ENCODE data around the gene VAC14. TPM values are rescaled to one million over a fixed set of nuclear protein-coding genes. Genes with fewer than 3 reads are reported as not detected.

VAC14 gene
- total and polyA plus RNA-seq, 4 donors = 22.3 to 47.0 (median 39.5) TPM

DNA sequence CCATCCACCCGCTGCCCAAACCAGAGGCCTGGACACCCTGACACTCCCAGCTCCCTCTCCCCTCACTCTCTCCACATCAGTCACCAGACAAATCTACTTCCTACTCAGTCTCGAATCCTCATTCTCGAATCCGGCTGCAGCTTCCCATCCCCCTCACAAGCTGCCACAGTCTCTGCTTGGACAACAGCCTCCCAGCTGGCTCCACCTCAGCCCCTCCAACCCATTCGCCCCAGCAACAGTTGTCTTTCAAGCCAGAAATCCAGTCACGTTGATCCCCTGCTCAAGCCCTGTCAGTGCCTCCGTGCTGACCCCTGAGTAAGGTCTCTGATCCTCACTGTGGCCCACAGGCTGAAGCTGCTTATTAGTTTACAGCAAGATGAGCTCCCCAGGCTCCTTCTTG lies 70.9 kb downstream of the VAC14 start:
- Histone ChIP-seq H3K9me3 (ENCODE audit: control insufficient read depth, insufficient read depth, low read length) (no peaks in the 10 kb centered on the region), H3K4me3 (ENCODE audit: low read depth, low read length) (no peak overlapping the region), H3K4me1 (ENCODE audit: control insufficient read depth, insufficient read depth, low read length) (peaks cover 62% of the 10 kb centered on the region), H3K27me3 (ENCODE audit: control insufficient read depth, insufficient read depth, low read length) (no peaks in the 10 kb centered on the region), H3K36me3 (ENCODE audit: control insufficient read depth, insufficient read depth, low read length) (peaks cover 46% of the 10 kb centered on the region), H3K27ac (ENCODE audit: low read depth, low read length) (peak overlapping the region; percentile 40)
- WGBS (ENCODE audit: insufficient coverage) = 32% methylated on average over 7 of the region's 7 CpGs
- peak in 2 of 6 donors; percentile 54 to 66 for DNase-seq (ENCODE audit: low read depth in 4 of 6, low spot score in 6 of 6)

DNA sequence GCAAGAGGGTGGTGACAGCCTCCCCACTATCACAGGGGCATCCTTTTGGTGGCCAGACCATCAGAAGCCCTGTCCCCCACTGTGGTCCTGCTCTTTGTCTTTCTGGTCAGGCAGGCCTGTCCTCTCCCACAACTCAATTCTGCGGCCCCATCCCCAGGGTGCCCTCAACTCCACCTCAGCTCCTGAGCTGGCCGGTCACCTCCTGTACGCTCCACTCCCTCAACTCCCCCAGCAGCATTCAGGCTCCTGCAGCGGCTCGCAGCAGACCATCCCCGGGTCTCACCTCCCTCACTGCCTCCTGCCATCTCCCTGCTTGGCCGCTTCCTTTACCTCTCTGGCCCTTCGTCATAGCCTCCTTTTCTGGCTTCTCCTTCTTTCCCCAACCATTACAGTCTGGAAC lies 71.7 kb downstream of the VAC14 start:
- H3K4me3 ChIP-seq (ENCODE audit: low read depth, low read length) = no peak overlapping the region
- H3K27ac ChIP-seq (ENCODE audit: low read depth, low read length) = no peak overlapping the region
- H3K27me3 ChIP-seq (ENCODE audit: control insufficient read depth, insufficient read depth, low read length) = no peaks in the 10 kb centered on the region
- H3K4me1 ChIP-seq (ENCODE audit: control insufficient read depth, insufficient read depth, low read length) = peaks cover 68% of the 10 kb centered on the region
- WGBS (ENCODE audit: insufficient coverage) = 94% methylated on average over 8 of the region's 8 CpGs
- no peak for DNase-seq (ENCODE audit: low read depth in 4 of 6, low spot score in 6 of 6)
- H3K9me3 ChIP-seq (ENCODE audit: control insufficient read depth, insufficient read depth, low read length) = no peaks in the 10 kb centered on the region
- peaks cover 48% of the 10 kb centered on the region for H3K36me3 ChIP-seq (ENCODE audit: control insufficient read depth, insufficient read depth, low read length)

DNA sequence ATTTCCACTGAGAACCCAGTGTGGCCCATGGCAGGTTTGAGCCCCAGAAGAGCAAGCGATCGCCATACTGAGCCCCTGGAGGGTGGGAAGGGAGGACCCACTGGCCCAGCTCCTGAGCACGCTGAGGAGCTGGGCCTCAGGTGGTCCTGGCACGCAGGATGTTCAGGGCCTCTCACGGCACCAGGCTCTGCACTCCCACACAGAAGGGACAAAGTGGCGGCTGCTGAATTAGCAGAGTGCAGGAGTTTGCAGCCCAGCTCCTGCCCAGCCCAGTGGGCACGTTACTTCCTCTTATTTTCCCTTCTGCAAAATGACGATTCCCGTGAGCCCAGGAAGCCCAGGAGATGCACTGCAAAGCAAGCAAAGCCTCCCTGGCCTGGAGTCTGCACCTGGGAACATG lies 72.8 kb downstream of the VAC14 start:
- no peak for DNase-seq (ENCODE audit: low read depth in 4 of 6, low spot score in 6 of 6)
- H3K9me3 ChIP-seq (ENCODE audit: control insufficient read depth, insufficient read depth, low read length) = no peaks in the 10 kb centered on the region
- 90% methylated on average over 9 of the region's 9 CpGs for WGBS (ENCODE audit: insufficient coverage)
- H3K4me1 ChIP-seq (ENCODE audit: control insufficient read depth, insufficient read depth, low read length) = peaks cover 78% of the 10 kb centered on the region
- H3K27ac ChIP-seq (ENCODE audit: low read depth, low read length) = peak overlapping the region; percentile 97
- H3K36me3 ChIP-seq (ENCODE audit: control insufficient read depth, insufficient read depth, low read length) = peaks cover 56% of the 10 kb centered on the region
- H3K4me3 ChIP-seq (ENCODE audit: low read depth, low read length) = no peak overlapping the region
- no peaks in the 10 kb centered on the region for H3K27me3 ChIP-seq (ENCODE audit: control insufficient read depth, insufficient read depth, low read length)

DNA sequence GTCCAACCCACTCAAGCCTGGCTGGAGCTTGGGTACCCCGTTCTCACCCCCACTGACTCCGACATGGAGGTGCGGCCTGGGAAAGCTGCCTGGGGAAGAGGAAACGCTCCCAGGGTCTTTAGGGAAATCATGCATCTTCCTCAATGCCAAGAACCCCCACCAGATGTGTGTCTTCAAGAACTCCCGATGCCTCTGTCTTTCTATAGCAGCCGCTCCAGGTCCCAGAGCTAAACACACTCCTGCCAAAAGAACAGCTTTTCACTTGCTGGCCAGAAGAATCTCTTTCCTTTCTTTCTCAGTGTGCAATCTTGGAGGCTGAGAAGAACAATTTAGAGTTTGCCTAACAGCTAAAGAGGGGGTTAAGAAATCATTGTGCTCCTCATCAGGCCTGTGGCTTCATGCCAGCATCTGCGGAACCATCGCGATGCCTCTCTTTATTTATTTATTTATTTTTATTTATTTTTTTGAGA lies 74.0 kb downstream of the VAC14 start:
- H3K4me3 ChIP-seq (ENCODE audit: low read depth, low read length) = no peak overlapping the region
- WGBS (ENCODE audit: insufficient coverage) = 52% methylated on average over 3 of the region's 9 CpGs
- H3K9me3 ChIP-seq (ENCODE audit: control insufficient read depth, insufficient read depth, low read length) = no peaks in the 10 kb centered on the region
- peak in 2 of 6 donors; percentile 64 to 79 for DNase-seq (ENCODE audit: low read depth in 4 of 6, low spot score in 6 of 6)
- H3K4me1 ChIP-seq (ENCODE audit: control insufficient read depth, insufficient read depth, low read length) = peaks cover 82% of the 10 kb centered on the region
- H3K27me3 ChIP-seq (ENCODE audit: control insufficient read depth, insufficient read depth, low read length) = no peaks in the 10 kb centered on the region
- H3K27ac ChIP-seq (ENCODE audit: low read depth, low read length) = peak overlapping the region; percentile 97
- peaks cover 64% of the 10 kb centered on the region for H3K36me3 ChIP-seq (ENCODE audit: control insufficient read depth, insufficient read depth, low read length)

DNA sequence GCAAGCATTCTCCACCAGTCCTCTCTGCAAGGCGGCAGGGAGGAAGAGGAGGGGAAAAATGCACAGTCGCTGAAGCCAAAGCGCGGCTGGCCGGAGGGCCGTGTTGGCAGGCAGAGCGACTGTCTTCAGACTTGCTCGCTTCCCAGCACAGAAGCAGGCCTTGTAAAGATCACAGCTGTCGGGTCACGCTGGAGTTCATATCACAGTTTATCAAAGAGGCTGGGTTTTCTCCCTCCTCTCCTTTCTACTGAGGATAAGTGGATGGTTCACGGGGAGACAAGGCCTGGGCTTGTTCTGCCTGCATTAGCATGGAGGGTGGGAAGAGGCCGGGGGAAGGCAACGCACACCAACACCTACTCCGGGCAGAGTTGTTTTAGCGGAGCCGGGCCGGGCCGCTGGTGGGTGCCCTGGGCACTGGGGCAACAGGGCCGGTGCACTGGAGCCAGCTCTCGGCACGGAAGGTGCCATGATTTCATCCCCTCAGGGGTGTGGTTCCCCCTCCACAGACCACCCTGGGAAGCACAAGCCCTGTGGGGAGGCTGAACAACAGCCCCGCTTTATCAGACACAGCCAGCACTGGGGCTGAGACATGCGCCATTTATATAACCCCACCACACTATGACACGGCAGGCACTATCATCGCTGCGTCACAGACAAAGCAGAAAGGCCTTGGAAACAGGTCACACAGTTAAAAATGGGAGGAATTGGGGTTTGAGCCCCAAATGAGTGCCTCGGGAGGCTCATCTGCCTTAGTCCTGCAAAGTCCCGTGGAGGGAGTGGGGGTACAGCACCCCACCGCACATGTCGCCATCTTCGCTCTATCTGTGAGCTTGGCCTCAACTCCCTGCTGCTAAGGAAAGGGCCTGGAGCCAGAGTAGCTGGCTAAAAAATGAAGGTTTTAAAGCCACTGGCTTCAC lies 74.8 kb downstream of the VAC14 start:
- H3K9me3 ChIP-seq (ENCODE audit: control insufficient read depth, insufficient read depth, low read length) = no peaks in the 10 kb centered on the region
- peak in 2 of 6 donors; percentile 86 to 92 for DNase-seq (ENCODE audit: low read depth in 4 of 6, low spot score in 6 of 6)
- H3K36me3 ChIP-seq (ENCODE audit: control insufficient read depth, insufficient read depth, low read length) = peaks cover 69% of the 10 kb centered on the region
- WGBS (ENCODE audit: insufficient coverage) = 17% methylated on average over 19 of the region's 31 CpGs
- peak overlapping the region; percentile 12 for H3K4me3 ChIP-seq (ENCODE audit: low read depth, low read length)
- peaks cover 79% of the 10 kb centered on the region for H3K4me1 ChIP-seq (ENCODE audit: control insufficient read depth, insufficient read depth, low read length)
- peak overlapping the region; percentile 97 for H3K27ac ChIP-seq (ENCODE audit: low read depth, low read length)
- H3K27me3 ChIP-seq (ENCODE audit: control insufficient read depth, insufficient read depth, low read length) = no peaks in the 10 kb centered on the region

DNA sequence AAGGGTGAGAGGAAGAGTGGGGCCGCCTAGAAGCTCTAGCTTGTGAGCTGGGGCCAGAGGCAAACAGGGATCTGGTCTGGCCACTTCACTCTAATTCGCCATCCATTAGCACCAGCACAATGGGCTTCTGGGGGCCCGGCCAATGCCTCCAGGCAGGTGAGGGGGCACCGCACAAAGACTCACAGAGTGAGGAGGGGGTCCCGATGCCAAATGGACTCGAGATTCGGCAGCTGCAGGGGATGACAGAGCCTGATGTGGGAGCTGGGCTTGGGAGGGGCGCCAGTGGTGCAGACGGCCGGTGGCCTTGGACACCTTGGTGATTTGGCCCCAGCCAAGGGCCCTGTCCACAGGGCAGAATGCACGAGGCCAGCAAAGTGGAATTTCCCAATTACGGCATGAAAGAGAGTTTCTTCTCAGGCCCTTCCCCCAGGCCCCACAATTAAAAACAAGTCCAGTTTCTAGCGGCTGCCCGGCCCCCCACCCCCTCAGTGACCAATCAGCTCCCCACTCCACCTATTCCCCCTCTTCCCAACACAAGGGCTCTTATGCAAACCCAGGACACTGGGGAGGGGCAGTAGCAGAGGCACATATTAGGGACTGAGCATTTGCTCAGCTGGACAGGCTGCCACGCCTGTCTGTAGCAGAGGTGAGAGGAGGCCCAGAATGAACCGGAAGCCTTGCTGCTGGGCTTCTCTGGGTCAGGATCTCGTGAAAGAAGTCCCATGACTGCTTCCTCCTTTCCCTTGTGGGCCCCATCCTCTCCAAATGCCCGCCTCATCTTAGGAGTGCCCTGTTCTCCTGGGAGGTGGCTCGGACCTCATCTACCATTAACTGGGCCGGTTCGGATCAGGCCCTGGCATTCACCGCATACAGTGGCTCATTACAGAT lies 75.7 kb downstream of the VAC14 start:
- H3K4me1 ChIP-seq (ENCODE audit: control insufficient read depth, insufficient read depth, low read length) = peaks cover 70% of the 10 kb centered on the region
- H3K9me3 ChIP-seq (ENCODE audit: control insufficient read depth, insufficient read depth, low read length) = no peaks in the 10 kb centered on the region
- no peaks in the 10 kb centered on the region for H3K27me3 ChIP-seq (ENCODE audit: control insufficient read depth, insufficient read depth, low read length)
- DNase-seq (ENCODE audit: low read depth in 4 of 6, low spot score in 6 of 6) = peak in 1 of 6 donors; percentile 60
- peaks cover 66% of the 10 kb centered on the region for H3K36me3 ChIP-seq (ENCODE audit: control insufficient read depth, insufficient read depth, low read length)
- H3K4me3 ChIP-seq (ENCODE audit: low read depth, low read length) = peak overlapping the region; percentile 12
- H3K27ac ChIP-seq (ENCODE audit: low read depth, low read length) = peak overlapping the region; percentile 97
- WGBS (ENCODE audit: insufficient coverage) = 32% methylated on average over 15 of the region's 22 CpGs

DNA sequence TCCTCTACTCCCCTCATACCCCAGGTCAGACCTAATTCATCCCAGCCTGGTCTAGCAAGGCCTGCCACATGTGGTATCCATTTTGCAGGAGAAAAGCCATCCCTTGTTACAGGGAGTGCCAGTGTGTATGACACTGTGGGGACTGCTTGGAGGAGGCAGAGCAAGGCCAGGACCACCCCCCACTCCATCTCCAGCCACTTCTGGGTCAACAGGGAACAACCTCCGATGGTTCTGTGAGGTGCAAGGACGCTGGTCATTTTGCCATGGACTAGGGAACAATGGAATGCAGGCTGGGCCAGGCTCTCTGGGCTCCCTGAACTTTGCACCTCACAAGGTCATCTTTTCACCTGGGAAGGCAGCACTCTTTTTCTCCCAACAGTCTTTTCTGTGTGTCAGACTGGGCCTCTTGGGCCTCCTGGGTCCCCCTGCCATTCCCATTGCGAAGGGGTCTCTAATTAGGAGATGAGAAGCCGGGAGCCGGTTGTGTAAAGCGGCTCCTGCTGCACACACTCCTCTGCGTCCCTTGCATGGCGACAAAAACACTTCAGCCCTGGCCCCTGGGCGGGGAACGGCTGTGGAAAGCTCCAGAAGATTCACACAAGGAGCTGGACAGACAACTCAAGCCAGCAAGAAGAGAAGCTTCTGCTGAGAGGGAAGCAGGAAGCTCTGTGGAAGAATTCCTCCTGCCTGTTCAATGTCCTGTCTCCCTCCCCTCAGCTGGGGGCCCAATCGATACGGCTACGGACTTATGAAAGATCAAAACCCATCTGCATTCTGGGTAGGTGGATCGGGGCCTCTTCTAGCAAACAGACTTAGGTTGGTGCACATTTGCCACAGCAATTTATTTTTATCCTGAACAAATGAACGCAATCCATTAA lies 76.6 kb downstream of the VAC14 start:
- Histone ChIP-seq H3K27me3 (ENCODE audit: control insufficient read depth, insufficient read depth, low read length) (no peaks in the 10 kb centered on the region), H3K27ac (ENCODE audit: low read depth, low read length) (peak overlapping the region; percentile 97), H3K9me3 (ENCODE audit: control insufficient read depth, insufficient read depth, low read length) (peaks cover 3% of the 10 kb centered on the region), H3K36me3 (ENCODE audit: control insufficient read depth, insufficient read depth, low read length) (peaks cover 63% of the 10 kb centered on the region), H3K4me1 (ENCODE audit: control insufficient read depth, insufficient read depth, low read length) (peaks cover 62% of the 10 kb centered on the region), H3K4me3 (ENCODE audit: low read depth, low read length) (no peak overlapping the region)
- DNase-seq (ENCODE audit: low read depth in 4 of 6, low spot score in 6 of 6) = no peak
- WGBS (ENCODE audit: insufficient coverage) = 93% methylated on average over 10 of the region's 15 CpGs

DNA sequence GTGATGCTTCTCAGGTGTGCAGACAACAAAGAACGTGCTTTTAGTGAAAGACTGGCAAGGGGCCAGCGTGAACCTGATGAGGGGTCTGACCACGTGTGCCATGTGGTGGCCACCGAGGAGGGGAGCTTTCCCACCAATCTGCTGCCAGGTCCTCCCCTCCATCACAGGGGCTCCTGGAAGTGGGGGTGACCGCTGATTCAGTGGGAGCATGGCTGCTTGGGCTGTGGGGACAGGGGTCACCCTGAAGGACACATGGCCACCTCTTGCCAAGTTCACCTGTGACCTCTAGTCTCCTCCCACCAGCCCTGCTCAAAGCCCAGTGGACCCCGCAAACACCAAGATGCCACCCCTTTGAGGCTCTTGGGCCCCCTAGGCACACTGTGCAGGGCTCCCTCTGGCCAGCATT lies 77.2 kb downstream of the VAC14 start:
- no peak for DNase-seq (ENCODE audit: low read depth in 4 of 6, low spot score in 6 of 6)
- Histone ChIP-seq H3K36me3 (ENCODE audit: control insufficient read depth, insufficient read depth, low read length) (peaks cover 56% of the 10 kb centered on the region), H3K4me3 (ENCODE audit: low read depth, low read length) (no peak overlapping the region), H3K27ac (ENCODE audit: low read depth, low read length) (peak overlapping the region; percentile 97), H3K4me1 (ENCODE audit: control insufficient read depth, insufficient read depth, low read length) (peaks cover 60% of the 10 kb centered on the region), H3K9me3 (ENCODE audit: control insufficient read depth, insufficient read depth, low read length) (peaks cover 3% of the 10 kb centered on the region), H3K27me3 (ENCODE audit: control insufficient read depth, insufficient read depth, low read length) (no peaks in the 10 kb centered on the region)
- 93% methylated on average over 1 of the region's 6 CpGs for WGBS (ENCODE audit: insufficient coverage)

Measured in spinal cord (tissue), 10 donors.